SK-N-SH (cell line): Measurements from ENCODE around the gene RTF2. TPM values are rescaled to one million over a fixed set of nuclear protein-coding genes. Genes with fewer than 3 reads are reported as not detected.

ENCODE experiments used
- CTCF ChIA-PET: fragments of 300-600, 350-600 bp; formaldehyde crosslinking; extraction: SDS; loops from one replicate; lab custom pipeline; 2021; lab: Yijun Ruan, JAX
- POLR2A ChIA-PET: fragments of 350-600 bp; sonication (Branson Sonifier 250); formaldehyde crosslinking; extraction: SDS; loops from one replicate; lab custom pipeline; 2020; ENCODE audit warnings: antibody characterized with exemption, inconsistent platforms; lab: Yijun Ruan, JAX
- DNase-seq: peaks from one replicate; pipeline ENCODE4 v3.0.0; 2012
- H2AFZ ChIP-seq: fragments of 200-600 bp; sonication (generic); 2 replicates; pipeline ENCODE4 v1.8.1; 2016; ENCODE audit warnings: antibody characterized with exemption, mild to moderate bottlenecking, low read depth
- H3F3A ChIP-seq: fragments of 200-600 bp; sonication (generic); replicated peaks from 2 replicates; pipeline ENCODE3; 2016; ENCODE audit warnings: antibody characterized with exemption, mild to moderate bottlenecking; ENCODE audit not compliant: insufficient read depth
- H3K27ac ChIP-seq, 2 experiments: fragments of 200-500 bp in 1 of 2; fragments of 200-600 bp in 1 of 2; sonication (Bioruptor generic) in 1 of 2; sonication (generic), shearing (Covaris generic) in 1 of 2; 2 replicates each; pipeline versions ENCODE4 v1.5.1 to v1.6.1; 2014 to 2016; ENCODE audit warnings: low read depth in 2 of 2, inconsistent platforms in 1 of 2, low read length in 1 of 2, mild to moderate bottlenecking in 1 of 2, mixed read lengths in 1 of 2
- H3K27me3 ChIP-seq: fragments of 200-600 bp; sonication (generic), shearing (Covaris generic); 2 replicates; pipeline ENCODE4 v1.6.1; 2016; ENCODE audit warnings: mixed run types; ENCODE audit not compliant: insufficient read depth
- H3K36me3 ChIP-seq, 2 experiments: fragments of 200-500 bp in 1 of 2; fragments of 200-600 bp in 1 of 2; sonication (Bioruptor generic) in 1 of 2; sonication (generic) in 1 of 2; replicated peaks in 1 of 2; 2 replicates each; pipeline versions ENCODE3 to v1.5.1; 2014 to 2016; ENCODE audit warnings: low read length in 1 of 2, mild to moderate bottlenecking in 1 of 2; ENCODE audit not compliant: insufficient read depth in 2 of 2, control insufficient read depth in 1 of 2
- H3K4me1 ChIP-seq, 2 experiments: fragments of 200-500 bp in 1 of 2; fragments of 200-600 bp in 1 of 2; sonication (Bioruptor generic) in 1 of 2; sonication (generic), shearing (Covaris generic) in 1 of 2; 2 replicates each; pipeline versions ENCODE4 v1.5.1 to v1.6.1; 2014 to 2016; ENCODE audit warnings: low read depth in 1 of 2, low read length in 1 of 2, mixed run types in 1 of 2; ENCODE audit not compliant: insufficient read depth in 2 of 2, control insufficient read depth in 1 of 2
- H3K4me2 ChIP-seq: fragments of 200-600 bp; sonication (generic), shearing (Covaris generic); 2 replicates; pipeline ENCODE4 v1.6.1; 2017; ENCODE audit warnings: mixed run types
- H3K4me3 ChIP-seq, 2 experiments: fragments of 200-500 bp in 1 of 2; fragments of 200-600 bp in 1 of 2; sonication (Bioruptor generic) in 1 of 2; sonication (generic), shearing (Covaris generic) in 1 of 2; 2 replicates each; pipeline versions ENCODE4 v1.5.1 to v1.8.1; 2014 to 2016; ENCODE audit warnings: low read depth in 2 of 2, inconsistent platforms in 1 of 2, low read length in 1 of 2, mild to moderate bottlenecking in 1 of 2, mixed read lengths in 1 of 2, moderate library complexity in 1 of 2
- H3K79me2 ChIP-seq: fragments of 200-600 bp; sonication (generic); 2 replicates; pipeline ENCODE4 v1.8.1; 2017; ENCODE audit warnings: mild to moderate bottlenecking; ENCODE audit not compliant: insufficient read depth
- H3K9ac ChIP-seq: fragments of 200-600 bp; sonication (generic); 2 replicates; pipeline ENCODE4 v1.6.1; 2017; ENCODE audit warnings: mixed run types
- H3K9me2 ChIP-seq: fragments of 200-600 bp; sonication (generic); 2 replicates; pipeline ENCODE4 v1.6.1; 2017; ENCODE audit warnings: mixed run types
- H3K9me3 ChIP-seq: fragments of 200-600 bp; sonication (generic); 2 replicates; pipeline ENCODE4 v1.6.1; 2017; ENCODE audit warnings: mixed run types, mild to moderate bottlenecking, moderate library complexity
- H4K20me1 ChIP-seq: fragments of 200-600 bp; sonication (generic); 2 replicates; pipeline ENCODE4 v1.6.1; 2017; ENCODE audit warnings: mild to moderate bottlenecking, mixed run types; ENCODE audit not compliant: insufficient read depth
- CTCF ChIP-seq: fragments of 200-600 bp; sonication (generic); IDR thresholded peaks from 2 replicates; pipeline ENCODE4 v1.6.1; 2017; ENCODE audit warnings: antibody characterized with exemption, mild to moderate bottlenecking, moderate library complexity
- ELF1 ChIP-seq: IDR thresholded peaks from 2 replicates; pipeline ENCODE4 v1.4.0; 2012
- EP300 ChIP-seq, 2 experiments: IDR thresholded peaks; 2 replicates each; pipeline versions ENCODE4 v1.4.0 to v1.6.1; 2012; ENCODE audit warnings: borderline replicate concordance in 1 of 2, low read depth in 1 of 2, low read length in 1 of 2
- EZH2phosphoT487 ChIP-seq: fragments of 200-600 bp; sonication (generic); IDR thresholded peaks from 2 replicates; pipeline ENCODE4 v1.6.1; 2017; ENCODE audit warnings: low read depth, mixed run types, mild to moderate bottlenecking, antibody characterized with exemption, moderate library complexity, borderline replicate concordance
- GABPA ChIP-seq: IDR thresholded peaks from 2 replicates; pipeline ENCODE4 v1.4.0; 2012; ENCODE audit warnings: low read depth, mild to moderate bottlenecking
- MAX ChIP-seq: IDR thresholded peaks from 2 replicates; pipeline ENCODE4 v1.4.0; 2012; ENCODE audit warnings: low read depth
- MEF2A ChIP-seq: IDR thresholded peaks from 2 replicates; pipeline ENCODE4 v1.4.0; 2012; ENCODE audit warnings: low read depth, borderline replicate concordance
- MXI1 ChIP-seq: IDR thresholded peaks from 2 replicates; pipeline ENCODE4 v1.6.1; 2012; ENCODE audit warnings: mild to moderate bottlenecking, low read depth, low read length, improper control_type of control experiment
- NFIC ChIP-seq: IDR thresholded peaks from 2 replicates; pipeline ENCODE4 v1.4.0; 2012; ENCODE audit warnings: borderline replicate concordance
- POLR2AphosphoS5 ChIP-seq: IDR thresholded peaks from 2 replicates; pipeline ENCODE4 v1.6.1; 2012; ENCODE audit warnings: low read depth, low read length
- RAD21 ChIP-seq: IDR thresholded peaks from 2 replicates; pipeline ENCODE4 v1.6.1; 2012; ENCODE audit warnings: mild to moderate bottlenecking, low read length
- RCOR1 ChIP-seq: fragments of 150-350 bp; IDR thresholded peaks from 2 replicates; pipeline ENCODE4 v1.6.1; 2017; ENCODE audit warnings: antibody characterized with exemption, low read length
- SMC3 ChIP-seq: IDR thresholded peaks from 2 replicates; pipeline ENCODE4 v1.6.1; 2012; ENCODE audit warnings: low read depth, low read length, improper control_type of control experiment
- TAF1 ChIP-seq: IDR thresholded peaks from 2 replicates; pipeline ENCODE4 v1.6.1; 2012; ENCODE audit warnings: low read depth, mild to moderate bottlenecking, low read length, moderate library complexity, borderline replicate concordance
- TCF12 ChIP-seq: IDR thresholded peaks from 2 replicates; pipeline ENCODE4 v1.4.0; 2012
- USF1 ChIP-seq: IDR thresholded peaks from 2 replicates; pipeline ENCODE4 v1.4.0; 2012; ENCODE audit warnings: low read depth, borderline replicate concordance
- ZBTB33 ChIP-seq: IDR thresholded peaks from 2 replicates; pipeline ENCODE4 v1.4.0; 2012; ENCODE audit warnings: low read depth, borderline replicate concordance
- WGBS: methylation state at CpG from one replicate; pipeline ENCODE4 v1.1.6; 2017; ENCODE audit warnings: low lambda C conversion rate; 5-methylcytosine and 5-hydroxymethylcytosine counted together
- polyA plus RNA-seq, 3 experiments: library from polyadenylated mRNA; depleted of rRNA; stranded (reverse); fragments of >200 nt; gene quantifications; 2 replicates each; pipeline ENCODE4 v1.2.3, GENCODE V29; 2012
- TF ChIP-seq, protein P1 (sequence below): fragments of 150-350 bp; IDR thresholded peaks from 2 replicates; pipeline ENCODE4 v1.6.1; 2016; ENCODE audit warnings: mild to moderate bottlenecking, low read depth, low read length

RTF2 gene
- polyA plus RNA-seq, 1 of the 3 experiments (the other 2 are of a cell fraction) = 78.2 TPM

DNA sequence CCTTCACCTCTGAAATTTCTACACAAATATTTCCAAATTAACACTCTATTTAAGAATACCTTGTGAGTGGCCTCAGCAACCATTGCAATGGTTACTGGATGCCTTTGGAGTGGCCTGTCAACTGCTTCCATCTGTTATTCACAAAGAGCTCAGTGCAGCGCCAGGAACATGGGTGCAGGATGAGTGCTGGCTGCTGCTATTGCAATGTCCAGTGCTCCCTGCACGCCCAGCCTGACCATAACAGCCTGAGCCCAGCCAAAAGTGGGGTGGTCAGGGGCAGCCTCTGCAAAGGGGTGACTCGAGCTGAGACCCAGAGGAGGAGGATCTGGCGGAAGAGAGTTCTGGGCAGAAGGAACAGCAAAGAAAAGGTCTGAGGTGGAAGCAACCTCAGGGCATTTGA is 38.0 kb upstream of the RTF2 start:
- WGBS = 48% methylated on average over 4 of the region's 4 CpGs
- no peak overlapping the region for H3K27ac ChIP-seq
- no peak for TF ChIP-seq RCOR1
- no peak for TF ChIP-seq CTCF
- no peak for TF ChIP-seq TAF1
- TF ChIP-seq NFIC = no peak
- TF ChIP-seq MAX = no peak
- TF ChIP-seq GABPA = no peak
- no peak for TF ChIP-seq MEF2A
- TF ChIP-seq ELF1 = no peak
- TF ChIP-seq EP300 (IDR thresholded peaks at IDR 0.05; ENCODE audit: borderline replicate concordance in 1 of 2, low read depth in 1 of 2, low read length in 1 of 2) = no peak
- no peak for TF ChIP-seq EZH2phosphoT487
- TF ChIP-seq, protein P1, sequence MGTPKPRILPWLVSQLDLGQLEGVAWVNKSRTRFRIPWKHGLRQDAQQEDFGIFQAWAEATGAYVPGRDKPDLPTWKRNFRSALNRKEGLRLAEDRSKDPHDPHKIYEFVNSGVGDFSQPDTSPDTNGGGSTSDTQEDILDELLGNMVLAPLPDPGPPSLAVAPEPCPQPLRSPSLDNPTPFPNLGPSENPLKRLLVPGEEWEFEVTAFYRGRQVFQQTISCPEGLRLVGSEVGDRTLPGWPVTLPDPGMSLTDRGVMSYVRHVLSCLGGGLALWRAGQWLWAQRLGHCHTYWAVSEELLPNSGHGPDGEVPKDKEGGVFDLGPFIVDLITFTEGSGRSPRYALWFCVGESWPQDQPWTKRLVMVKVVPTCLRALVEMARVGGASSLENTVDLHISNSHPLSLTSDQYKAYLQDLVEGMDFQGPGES = no peak
- TF ChIP-seq SMC3 = no peak
- TF ChIP-seq RAD21 = no peak
- no peak for TF ChIP-seq ZBTB33
- no peak for TF ChIP-seq USF1
- no peak for TF ChIP-seq POLR2AphosphoS5
- TF ChIP-seq TCF12 = no peak
- TF ChIP-seq MXI1 = no peak
- TF ChIP-seq, all 33 proteins: peak for 0
- H3K36me3 ChIP-seq = no peaks in the 10 kb centered on the region
- H3K9me3 ChIP-seq = no peaks in the 10 kb centered on the region
- H3K4me1 ChIP-seq = no peaks in the 10 kb centered on the region; a peak in 1 of 4 replicates
- H3K4me3 ChIP-seq = no peak overlapping the region
- H2AFZ ChIP-seq = no peak overlapping the region
- no peaks in the 10 kb centered on the region for H4K20me1 ChIP-seq
- H3K9me2 ChIP-seq = no peaks in the 10 kb centered on the region
- DNase-seq = no peak
- H3K9ac ChIP-seq = no peak overlapping the region
- no peaks in the 10 kb centered on the region for H3K79me2 ChIP-seq
- H3F3A ChIP-seq = no peaks in the 10 kb centered on the region
- CTCF ChIA-PET = no interaction called here
- no peaks in the 10 kb centered on the region for H3K27me3 ChIP-seq
- POLR2A ChIA-PET = no interaction called here
- no peak overlapping the region for H3K4me2 ChIP-seq
